ENCODE data around the gene RASSF8. TPM values are rescaled to one million over a fixed set of nuclear protein-coding genes. Genes with fewer than 3 reads are reported as not detected.

RASSF8 gene
- polyA plus RNA-seq, 4 donors = 0.22 to 6.0 (median 2.6) TPM

GRCh38 chr12:25980035-25980434, 21.6 kb downstream of the RASSF8 start:
- 70 to 88% (median 72%) methylated on average over 4 of the region's 4 CpGs for WGBS, 3 donors
- DNase-seq = no peak
- Histone ChIP-seq H3K4me1 (ENCODE audit: control insufficient read depth in 3 of 3, insufficient read depth in 2 of 3, low read depth in 1 of 3, low read length in 2 of 3) (peaks cover 0 to 10% (median 5%) of the 10 kb centered on the region in 3 donors), H3K36me3 (ENCODE audit: control insufficient read depth in 3 of 3, insufficient read depth in 2 of 3, low read depth in 1 of 3, low read length in 3 of 3) (no peaks in the 10 kb centered on the region), H3K4me3 (ENCODE audit: low read depth in 1 of 3, low read length in 3 of 3) (no peak overlapping the region), H3K27ac (ENCODE audit: low read depth in 1 of 3, low read length in 2 of 3) (no peak overlapping the region), H3K27me3 (ENCODE audit: control insufficient read depth in 3 of 3, insufficient read depth in 3 of 3, low read length in 3 of 3) (no peaks in the 10 kb centered on the region), H3K9me3 (ENCODE audit: control insufficient read depth in 2 of 2, insufficient read depth in 1 of 2, low read depth in 1 of 2, low read length in 1 of 2) (no peaks in the 10 kb centered on the region)
- no peak for FAIRE-seq

- H3K4me1 ChIP-seq (ENCODE audit: control insufficient read depth in 3 of 3, insufficient read depth in 2 of 3, low read depth in 1 of 3, low read length in 2 of 3) = peaks cover 0 to 23% (median 6%) of the 10 kb centered on the region in 3 donors
- DNase-seq = no peak
- H3K36me3 ChIP-seq (ENCODE audit: control insufficient read depth in 3 of 3, insufficient read depth in 2 of 3, low read depth in 1 of 3, low read length in 3 of 3) = no peaks in the 10 kb centered on the region
- no peaks in the 10 kb centered on the region for H3K9me3 ChIP-seq (ENCODE audit: control insufficient read depth in 2 of 2, insufficient read depth in 1 of 2, low read depth in 1 of 2, low read length in 1 of 2)
- H3K27me3 ChIP-seq (ENCODE audit: control insufficient read depth in 3 of 3, insufficient read depth in 3 of 3, low read length in 3 of 3) = no peaks in the 10 kb centered on the region
- no peak for FAIRE-seq
- WGBS, 3 donors = 32 to 69% (median 43%) methylated on average over 3 of the region's 3 CpGs
- H3K27ac ChIP-seq (ENCODE audit: low read depth in 1 of 3, low read length in 2 of 3) = no peak overlapping the region
- no peak overlapping the region for H3K4me3 ChIP-seq (ENCODE audit: low read depth in 1 of 3, low read length in 3 of 3)
Observed at GRCh38 chr12:25981597-25981996, 23.1 kb downstream of the RASSF8 start.

- no peaks in the 10 kb centered on the region for H3K9me3 ChIP-seq (ENCODE audit: control insufficient read depth in 2 of 2, insufficient read depth in 1 of 2, low read depth in 1 of 2, low read length in 1 of 2)
- peak overlapping the region in 1 of 3 donors; percentile 2 for H3K27ac ChIP-seq (ENCODE audit: low read depth in 1 of 3, low read length in 2 of 3)
- H3K36me3 ChIP-seq (ENCODE audit: control insufficient read depth in 3 of 3, insufficient read depth in 2 of 3, low read depth in 1 of 3, low read length in 3 of 3) = no peaks in the 10 kb centered on the region
- peaks cover 0 to 24% (median 6%) of the 10 kb centered on the region in 3 donors for H3K4me1 ChIP-seq (ENCODE audit: control insufficient read depth in 3 of 3, insufficient read depth in 2 of 3, low read depth in 1 of 3, low read length in 2 of 3)
- H3K4me3 ChIP-seq (ENCODE audit: low read depth in 1 of 3, low read length in 3 of 3) = peak overlapping the region in 1 of 3 donors; percentile 9
- DNase-seq (peak in 1 of 2 donors; percentile 30), FAIRE-seq (peak; percentile 51)
- H3K27me3 ChIP-seq (ENCODE audit: control insufficient read depth in 3 of 3, insufficient read depth in 3 of 3, low read length in 3 of 3) = no peaks in the 10 kb centered on the region
- 0% methylated on average over 1 of the region's 1 CpG for WGBS, 3 donors
Observed at GRCh38 chr12:25982416-25982815, 23.9 kb downstream of the RASSF8 start.

- H3K27me3 ChIP-seq (ENCODE audit: control insufficient read depth in 3 of 3, insufficient read depth in 3 of 3, low read length in 3 of 3) = no peaks in the 10 kb centered on the region
- H3K9me3 ChIP-seq (ENCODE audit: control insufficient read depth in 2 of 2, insufficient read depth in 1 of 2, low read depth in 1 of 2, low read length in 1 of 2) = no peaks in the 10 kb centered on the region
- WGBS, 3 donors = 87 to 90% (median 88%) methylated on average over 4 of the region's 4 CpGs
- no peaks in the 10 kb centered on the region for H3K36me3 ChIP-seq (ENCODE audit: control insufficient read depth in 3 of 3, insufficient read depth in 2 of 3, low read depth in 1 of 3, low read length in 3 of 3)
- DNase-seq (no peak), FAIRE-seq (no peak)
- H3K4me1 ChIP-seq (ENCODE audit: control insufficient read depth in 3 of 3, insufficient read depth in 2 of 3, low read depth in 1 of 3, low read length in 2 of 3) = peaks cover 0 to 24% (median 6%) of the 10 kb centered on the region in 3 donors
- H3K27ac ChIP-seq (ENCODE audit: low read depth in 1 of 3, low read length in 2 of 3) = no peak overlapping the region
- H3K4me3 ChIP-seq (ENCODE audit: low read depth in 1 of 3, low read length in 3 of 3) = no peak overlapping the region
Observed at GRCh38 chr12:25983625-25984024, 25.1 kb downstream of the RASSF8 start.

GRCh38 chr12:25984759-25985158, 26.3 kb downstream of the RASSF8 start:
- H3K9me3 ChIP-seq (ENCODE audit: control insufficient read depth in 2 of 2, insufficient read depth in 1 of 2, low read depth in 1 of 2, low read length in 1 of 2) = no peaks in the 10 kb centered on the region
- no peaks in the 10 kb centered on the region for H3K27me3 ChIP-seq (ENCODE audit: control insufficient read depth in 3 of 3, insufficient read depth in 3 of 3, low read length in 3 of 3)
- no peaks in the 10 kb centered on the region for H3K36me3 ChIP-seq (ENCODE audit: control insufficient read depth in 3 of 3, insufficient read depth in 2 of 3, low read depth in 1 of 3, low read length in 3 of 3)
- 91 to 98% (median 91%) methylated on average over 2 of the region's 2 CpGs for WGBS, 3 donors
- H3K4me3 ChIP-seq (ENCODE audit: low read depth in 1 of 3, low read length in 3 of 3) = no peak overlapping the region
- no peak for FAIRE-seq
- H3K27ac ChIP-seq (ENCODE audit: low read depth in 1 of 3, low read length in 2 of 3) = no peak overlapping the region
- no peak for DNase-seq
- H3K4me1 ChIP-seq (ENCODE audit: control insufficient read depth in 3 of 3, insufficient read depth in 2 of 3, low read depth in 1 of 3, low read length in 2 of 3) = peaks cover 0 to 27% (median 6%) of the 10 kb centered on the region in 3 donors

GRCh38 chr12:25985316-25986175, 27.1 kb downstream of the RASSF8 start:
- Histone ChIP-seq H3K4me3 (ENCODE audit: low read depth in 1 of 3, low read length in 3 of 3) (no peak overlapping the region), H3K27ac (ENCODE audit: low read depth in 1 of 3, low read length in 2 of 3) (peak overlapping the region in 1 of 3 donors; percentile 66), H3K36me3 (ENCODE audit: control insufficient read depth in 3 of 3, insufficient read depth in 2 of 3, low read depth in 1 of 3, low read length in 3 of 3) (no peaks in the 10 kb centered on the region), H3K9me3 (ENCODE audit: control insufficient read depth in 2 of 2, insufficient read depth in 1 of 2, low read depth in 1 of 2, low read length in 1 of 2) (no peaks in the 10 kb centered on the region), H3K4me1 (ENCODE audit: control insufficient read depth in 3 of 3, insufficient read depth in 2 of 3, low read depth in 1 of 3, low read length in 2 of 3) (peaks cover 0 to 27% (median 6%) of the 10 kb centered on the region in 3 donors), H3K27me3 (ENCODE audit: control insufficient read depth in 3 of 3, insufficient read depth in 3 of 3, low read length in 3 of 3) (no peaks in the 10 kb centered on the region)
- WGBS, 3 donors = 31 to 61% (median 46%) methylated on average over 8 of the region's 8 CpGs
- peak in 1 of 2 donors; percentile 48 for DNase-seq
- no peak for FAIRE-seq

GRCh38 chr12:25986180-25986579, 27.7 kb downstream of the RASSF8 start:
- Histone ChIP-seq H3K4me3 (ENCODE audit: low read depth in 1 of 3, low read length in 3 of 3) (no peak overlapping the region), H3K4me1 (ENCODE audit: control insufficient read depth in 3 of 3, insufficient read depth in 2 of 3, low read depth in 1 of 3, low read length in 2 of 3) (peaks cover 0 to 27% (median 6%) of the 10 kb centered on the region in 3 donors), H3K9me3 (ENCODE audit: control insufficient read depth in 2 of 2, insufficient read depth in 1 of 2, low read depth in 1 of 2, low read length in 1 of 2) (no peaks in the 10 kb centered on the region), H3K27ac (ENCODE audit: low read depth in 1 of 3, low read length in 2 of 3) (peak overlapping the region in 1 of 3 donors; percentile 66), H3K36me3 (ENCODE audit: control insufficient read depth in 3 of 3, insufficient read depth in 2 of 3, low read depth in 1 of 3, low read length in 3 of 3) (no peaks in the 10 kb centered on the region), H3K27me3 (ENCODE audit: control insufficient read depth in 3 of 3, insufficient read depth in 3 of 3, low read length in 3 of 3) (no peaks in the 10 kb centered on the region)
- FAIRE-seq (no peak), DNase-seq (no peak)

GRCh38 chr12:25988505-25988904, 30.0 kb downstream of the RASSF8 start:
- Histone ChIP-seq H3K4me1 (ENCODE audit: control insufficient read depth in 3 of 3, insufficient read depth in 2 of 3, low read depth in 1 of 3, low read length in 2 of 3) (peaks cover 0 to 21% (median 2%) of the 10 kb centered on the region in 3 donors), H3K9me3 (ENCODE audit: control insufficient read depth in 2 of 2, insufficient read depth in 1 of 2, low read depth in 1 of 2, low read length in 1 of 2) (no peaks in the 10 kb centered on the region), H3K27me3 (ENCODE audit: control insufficient read depth in 3 of 3, insufficient read depth in 3 of 3, low read length in 3 of 3) (no peaks in the 10 kb centered on the region), H3K27ac (ENCODE audit: low read depth in 1 of 3, low read length in 2 of 3) (no peak overlapping the region), H3K4me3 (ENCODE audit: low read depth in 1 of 3, low read length in 3 of 3) (no peak overlapping the region), H3K36me3 (ENCODE audit: control insufficient read depth in 3 of 3, insufficient read depth in 2 of 3, low read depth in 1 of 3, low read length in 3 of 3) (no peaks in the 10 kb centered on the region)
- DNase-seq = no peak
- 68 to 87% (median 69%) methylated on average over 2 of the region's 2 CpGs for WGBS, 3 donors
- no peak for FAIRE-seq
